GM18873 (cell line): ENCODE measurements around the gene METRNL.

Experiments
- ATAC-seq: cut with Tn5 transposase; IDR thresholded peaks from one replicate; pipeline ENCODE4 v1.9.1; 2021; ENCODE audit warnings: mild to moderate bottlenecking, moderate library complexity, moderate number of reproducible peaks; ENCODE audit not compliant: unreplicated experiment, low FRiP score

Gene METRNL

DNA sequence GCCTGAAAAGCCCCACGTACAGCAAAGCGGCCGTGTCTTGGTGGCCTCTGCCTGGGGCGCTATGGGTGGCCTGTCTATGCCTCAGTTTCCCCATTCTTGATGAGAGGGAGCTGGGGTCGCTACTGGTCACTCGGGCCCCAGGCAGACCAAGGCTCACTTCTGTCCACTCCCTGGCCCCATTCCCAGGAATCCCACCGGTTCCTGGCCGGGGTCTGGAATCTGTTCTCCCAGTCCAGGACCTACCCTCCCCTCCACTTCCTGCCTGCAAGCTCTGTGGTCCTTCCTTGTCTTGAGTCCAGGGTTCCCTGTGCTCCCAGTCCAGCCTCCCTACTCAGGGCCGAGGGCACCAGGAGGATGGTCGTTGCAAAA is 24.5 kb downstream of the METRNL start:
- ATAC-seq, result no peak

DNA sequence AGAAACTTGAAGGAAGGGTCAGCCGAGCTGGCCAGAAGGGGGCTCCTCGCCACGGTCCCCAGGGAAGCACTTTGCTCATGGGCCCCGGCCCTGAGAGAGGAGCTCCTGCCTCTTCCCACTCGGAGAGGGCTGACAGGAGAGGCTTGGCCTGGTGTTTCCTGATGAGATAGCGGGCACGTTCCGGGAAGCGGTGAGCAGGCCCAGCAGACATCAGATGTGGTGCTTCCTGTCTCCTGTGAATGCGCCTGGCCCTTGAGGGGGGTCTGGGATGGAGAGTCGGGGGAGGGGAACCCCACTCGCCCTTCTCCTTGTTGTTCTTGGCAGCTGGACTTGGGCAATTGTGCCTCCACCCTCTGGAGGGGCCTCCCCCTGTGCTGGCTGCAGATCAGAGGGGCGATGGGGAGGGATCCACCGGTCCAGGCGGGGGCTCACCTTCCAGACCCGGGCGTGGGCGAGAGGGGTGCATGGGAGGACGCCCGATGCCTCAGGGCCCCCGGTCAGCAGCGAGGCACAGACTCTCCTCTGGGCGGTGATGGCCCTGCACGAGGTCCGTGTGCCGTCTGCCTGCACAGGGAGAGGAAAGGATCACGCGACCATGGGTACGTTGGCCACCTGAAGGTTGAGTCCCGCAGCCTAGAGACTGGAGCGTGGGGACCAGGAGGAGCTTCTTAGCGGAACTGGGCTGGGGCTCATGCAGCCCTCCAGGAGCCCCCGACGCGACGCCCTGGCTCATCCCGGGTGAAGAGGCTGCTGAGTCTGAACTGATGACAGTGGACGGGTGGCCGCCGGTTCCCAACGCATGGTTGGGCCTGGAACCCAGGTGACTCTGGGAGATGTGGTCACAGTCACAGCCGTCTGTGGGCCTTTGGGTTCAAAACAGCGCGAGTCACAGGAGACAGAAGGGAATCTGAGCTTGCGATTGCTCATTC is 25.4 kb downstream of the METRNL start:
- no peak for ATAC-seq

DNA sequence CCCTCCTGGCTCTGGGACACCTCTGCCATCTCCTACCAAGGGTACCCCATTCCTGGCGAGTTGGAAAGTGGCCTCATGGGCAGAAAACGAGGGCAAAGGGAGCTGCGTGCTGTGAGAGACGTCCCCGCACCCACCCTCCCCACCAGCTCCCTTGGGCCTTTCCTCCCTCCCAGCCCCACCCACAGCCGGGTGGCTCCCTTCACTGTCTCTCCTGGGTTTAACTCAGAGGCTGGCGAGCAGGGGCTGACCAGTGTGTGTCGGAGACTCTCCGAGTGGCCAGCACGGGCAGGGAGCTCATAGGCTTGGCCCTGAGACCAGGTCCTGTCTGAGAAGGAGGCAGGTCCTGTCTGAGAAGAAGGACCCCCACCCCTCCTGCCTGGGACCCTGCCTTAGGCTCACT is 26.1 kb downstream of the METRNL start:
- ATAC-seq, result no peak

DNA sequence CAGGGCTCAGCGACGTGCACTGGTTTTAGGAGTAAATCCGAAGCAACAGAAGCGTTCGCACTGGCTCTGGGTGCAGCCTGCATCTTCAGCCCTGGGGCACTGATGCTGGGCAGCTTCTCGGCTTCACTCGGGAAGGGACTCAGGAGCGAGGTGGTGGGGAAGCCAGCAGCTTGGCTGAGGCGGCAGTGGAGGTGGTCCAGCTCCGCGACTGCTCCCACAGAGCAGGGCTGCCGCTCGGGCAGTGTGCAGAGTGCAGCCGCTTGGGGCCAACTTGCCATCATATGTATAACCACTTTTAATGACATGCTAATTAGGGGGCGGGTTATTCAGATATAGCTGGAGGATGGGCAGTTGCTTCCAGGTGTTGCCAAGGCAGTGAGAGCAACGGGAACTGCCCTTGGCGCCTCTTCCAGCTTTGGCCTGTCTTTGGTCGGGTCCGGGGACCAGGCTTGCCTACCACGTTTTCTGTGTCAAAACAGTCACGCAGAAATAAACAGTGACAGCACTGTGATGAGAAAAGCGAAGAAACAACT is 26.7 kb downstream of the METRNL start:
- ATAC-seq, result no peak

DNA sequence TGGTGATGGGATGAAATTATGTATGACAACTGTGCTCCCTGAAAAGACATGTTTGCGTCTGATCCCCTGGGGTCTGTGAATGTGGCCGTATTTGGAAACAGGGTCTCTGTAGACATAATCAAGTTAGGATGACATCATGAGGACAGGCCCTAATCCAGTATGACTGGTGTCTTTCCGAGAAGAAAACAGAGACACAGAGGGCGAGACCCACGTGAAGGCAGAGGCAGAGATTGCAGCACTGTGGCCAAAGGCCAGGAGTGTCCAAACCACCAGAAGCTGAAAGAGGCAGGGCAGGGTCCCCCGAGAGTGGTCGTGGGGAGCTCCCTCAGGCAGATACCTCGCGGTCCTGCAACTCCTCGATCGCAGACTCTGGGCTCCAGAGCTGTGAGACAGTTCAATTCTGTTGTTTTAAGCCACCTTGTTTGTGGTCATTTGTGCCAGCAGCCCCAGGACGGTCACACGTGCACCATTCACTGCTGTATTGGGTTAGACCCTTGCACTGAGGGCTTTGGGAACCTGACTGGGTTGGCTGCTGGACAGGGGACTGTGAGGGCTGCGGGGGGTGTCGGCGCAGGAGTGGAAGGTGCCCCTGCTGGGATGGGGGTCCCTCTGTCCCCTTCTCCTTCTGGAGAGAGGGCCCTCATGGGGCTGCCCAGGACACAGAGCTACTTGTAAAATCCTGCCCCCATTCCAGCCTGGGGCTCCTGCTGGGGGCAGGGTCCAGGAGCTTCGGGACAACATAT is 27.7 kb downstream of the METRNL start:
- no peak for ATAC-seq

DNA sequence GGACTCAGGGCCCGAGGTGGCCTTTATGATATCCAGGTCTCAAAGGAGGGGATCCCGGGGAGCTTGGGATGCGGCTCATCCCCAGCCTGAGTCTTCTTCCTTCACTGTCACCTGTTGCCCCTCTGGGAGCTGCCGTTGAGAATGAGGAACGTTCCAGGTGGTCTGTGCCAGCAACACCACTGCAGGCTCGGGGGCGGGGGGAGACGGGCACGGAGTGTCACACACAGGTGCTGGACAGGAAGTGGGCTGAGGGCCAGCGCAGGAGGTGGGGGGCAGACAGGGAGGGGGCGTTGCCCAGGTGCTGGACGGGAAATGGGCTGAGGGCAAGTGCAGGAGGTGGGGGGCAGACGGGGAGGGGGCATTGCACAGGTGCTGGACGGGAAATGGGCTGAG is 28.2 kb downstream of the METRNL start:
- no peak for ATAC-seq

DNA sequence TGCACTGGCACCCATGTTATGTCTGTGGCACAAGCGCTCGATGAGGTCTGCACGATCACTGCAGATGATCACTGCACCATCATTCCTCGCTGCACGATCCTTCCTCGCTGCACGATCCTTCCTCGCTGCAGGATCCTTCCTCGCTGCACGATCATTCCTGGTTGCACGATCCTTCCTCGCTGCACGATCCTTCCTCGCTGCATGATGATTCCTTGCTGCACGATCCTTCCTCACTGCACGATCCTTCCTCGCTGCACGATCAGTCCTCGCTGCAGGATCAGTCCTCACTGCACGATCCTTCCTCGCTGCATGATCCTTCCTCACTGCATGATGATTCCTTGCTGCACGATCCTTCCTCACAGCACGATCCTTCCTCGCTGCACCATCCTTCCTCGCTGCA is 29.3 kb downstream of the METRNL start:
- no peak for ATAC-seq

DNA sequence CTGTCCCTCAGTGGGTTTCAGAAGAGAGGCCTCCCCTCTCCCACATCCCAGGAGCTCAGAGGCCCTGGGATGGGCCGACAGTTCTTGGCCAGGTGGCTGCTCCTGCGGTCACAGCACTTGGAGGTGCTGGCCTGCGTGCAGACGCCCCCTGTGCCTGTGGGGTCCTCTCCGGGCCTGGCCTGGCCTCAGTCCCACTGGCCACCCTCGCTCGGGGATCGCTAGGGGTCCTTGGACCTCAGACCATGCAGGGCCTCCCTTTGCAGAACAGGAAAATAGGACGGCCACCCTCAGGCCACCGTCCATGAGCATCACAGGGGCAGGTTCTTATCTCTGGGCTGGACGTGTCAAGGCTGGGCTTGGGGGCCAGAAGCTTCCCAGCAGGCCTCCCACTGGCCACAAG is 30.0 kb downstream of the METRNL start:
- no peak for ATAC-seq

DNA sequence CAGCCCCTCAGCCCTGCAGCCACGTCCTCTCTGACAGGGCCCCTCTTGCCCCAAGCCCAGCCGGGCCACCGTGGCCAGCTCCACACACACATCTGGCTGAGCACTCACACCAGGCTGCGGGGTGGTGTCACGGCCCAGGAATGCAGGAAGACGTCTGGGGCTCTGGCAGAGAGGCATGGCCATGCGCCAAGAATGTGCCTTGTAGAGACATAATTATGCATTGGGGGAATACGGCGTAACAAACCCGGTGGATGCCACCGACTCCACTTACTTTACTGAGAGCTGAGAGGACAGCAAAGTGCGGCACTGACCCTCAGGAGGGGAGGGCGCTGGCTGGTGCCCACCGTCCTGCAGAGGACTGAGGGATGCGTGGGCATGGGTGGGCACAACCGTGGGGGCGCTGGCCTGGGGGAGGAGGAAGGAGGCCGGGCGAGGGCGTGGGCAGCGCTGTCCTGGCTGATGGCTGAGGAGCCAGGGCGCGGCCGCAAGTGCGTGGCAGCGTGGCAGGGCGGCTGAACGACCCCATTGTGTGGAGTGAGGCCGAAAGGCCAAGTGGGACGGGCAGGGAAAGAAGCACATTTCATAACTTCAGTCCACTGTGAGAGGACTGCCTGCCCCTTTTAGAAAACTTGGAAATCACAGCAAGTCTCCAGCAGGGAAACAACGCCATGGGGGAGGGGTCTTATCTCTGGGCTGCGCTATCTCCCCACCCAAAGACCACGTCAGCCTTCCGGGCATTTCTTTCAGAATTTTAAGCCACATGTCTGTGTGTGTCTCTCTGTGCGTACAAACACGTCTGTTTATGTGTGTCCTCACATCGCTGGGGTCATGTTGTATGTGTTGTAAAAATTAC is 30.6 kb downstream of the METRNL start:
- no peak for ATAC-seq

DNA sequence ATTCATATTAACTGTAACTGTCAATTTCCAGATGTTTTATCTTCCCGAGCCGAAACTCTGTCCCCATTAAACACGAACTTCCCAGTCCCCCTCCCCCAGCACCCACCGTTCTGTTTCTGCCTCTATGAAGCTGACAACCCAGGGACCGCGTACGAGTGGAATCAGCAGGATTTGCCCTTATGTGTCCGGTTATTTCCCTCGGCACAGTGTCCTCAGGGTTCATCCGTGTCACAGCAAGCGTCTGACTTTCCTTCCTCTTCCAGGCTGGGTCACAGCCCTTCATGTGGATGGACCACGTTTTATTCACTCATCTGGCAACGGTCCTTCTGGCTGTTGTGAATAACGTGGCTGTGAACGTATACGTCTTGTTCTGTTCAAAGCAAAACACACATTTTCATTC is 31.3 kb downstream of the METRNL start:
- ATAC-seq, result no peak

DNA sequence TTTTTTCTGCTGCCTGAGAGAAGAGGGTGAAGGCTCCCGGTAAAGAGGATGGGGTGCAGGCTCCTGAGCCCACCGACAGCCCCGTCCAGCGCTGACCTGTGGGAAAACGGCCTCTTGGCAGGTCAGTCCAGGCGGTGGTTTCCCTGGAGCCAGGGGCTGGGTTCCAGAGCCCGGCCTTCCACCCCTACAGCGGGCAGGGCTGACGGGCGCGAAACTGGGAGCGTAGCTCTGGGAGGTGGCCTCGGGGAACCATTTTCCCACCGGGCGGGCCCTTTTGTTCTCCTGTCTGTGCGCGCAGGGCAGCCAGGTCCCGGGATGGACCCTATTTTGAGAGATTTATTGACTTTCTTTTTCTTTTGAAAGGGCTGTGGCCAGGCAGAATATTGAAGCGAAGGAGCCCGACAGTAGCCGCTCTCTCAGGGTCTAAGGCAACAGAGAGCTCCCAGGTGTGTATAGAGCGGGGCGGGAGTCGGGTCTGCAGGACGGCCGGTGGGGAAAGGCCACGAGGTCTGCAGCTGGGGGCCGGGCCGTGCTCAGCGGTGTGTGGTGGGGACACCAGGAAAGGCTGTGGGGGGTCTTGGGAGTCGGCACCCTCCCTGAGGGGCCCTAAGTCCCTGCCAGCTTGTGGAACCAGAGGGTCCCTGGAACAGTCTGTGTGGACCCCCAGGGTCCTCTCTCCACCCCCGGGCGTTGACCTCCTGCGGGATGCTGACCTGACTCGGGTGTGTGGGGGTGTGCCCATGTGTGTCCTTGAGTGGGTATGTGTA is 32.3 kb downstream of the METRNL start:
- ATAC-seq, result no peak

DNA sequence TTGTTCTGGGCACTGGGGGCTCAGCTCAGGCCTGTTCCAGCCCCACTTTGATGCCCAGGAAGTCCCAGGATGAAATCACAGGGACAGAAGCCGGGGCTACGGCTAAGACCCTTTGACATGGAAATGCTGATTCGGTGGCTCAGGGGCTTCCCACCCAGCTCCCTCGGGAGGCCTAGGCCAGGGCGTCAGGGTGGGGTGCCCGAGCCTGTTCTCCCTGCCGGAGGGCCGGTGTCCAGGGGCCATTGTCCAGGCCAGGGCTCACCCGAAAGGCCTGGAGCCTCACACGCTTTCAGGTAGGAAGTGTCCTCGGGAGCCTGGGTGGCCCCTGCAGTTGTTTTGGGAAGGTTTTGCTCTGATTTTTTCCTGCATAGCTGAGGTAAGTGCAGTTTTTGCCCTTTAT is 34.0 kb downstream of the METRNL start:
- ATAC-seq, result no peak

DNA sequence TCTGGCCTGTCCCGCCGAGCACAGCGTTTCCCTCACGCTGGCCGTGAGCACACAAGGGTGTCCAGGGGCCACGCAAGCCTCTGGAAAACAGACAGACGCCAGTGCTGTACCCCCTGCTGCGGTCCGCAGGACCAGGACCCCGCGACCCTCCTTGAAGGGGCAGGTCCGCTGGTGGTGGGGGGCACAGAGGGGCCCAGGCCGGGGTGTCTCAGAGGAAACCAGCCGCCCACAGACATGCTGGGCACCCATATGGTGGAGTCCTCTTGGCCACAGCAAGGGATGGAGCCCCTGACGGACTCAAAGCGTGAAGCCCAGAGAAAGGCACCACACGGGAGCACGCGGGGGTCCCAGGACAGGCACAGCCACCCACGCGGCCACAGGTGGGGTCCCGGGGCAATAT is 34.4 kb downstream of the METRNL start:
- ATAC-seq, result no peak

DNA sequence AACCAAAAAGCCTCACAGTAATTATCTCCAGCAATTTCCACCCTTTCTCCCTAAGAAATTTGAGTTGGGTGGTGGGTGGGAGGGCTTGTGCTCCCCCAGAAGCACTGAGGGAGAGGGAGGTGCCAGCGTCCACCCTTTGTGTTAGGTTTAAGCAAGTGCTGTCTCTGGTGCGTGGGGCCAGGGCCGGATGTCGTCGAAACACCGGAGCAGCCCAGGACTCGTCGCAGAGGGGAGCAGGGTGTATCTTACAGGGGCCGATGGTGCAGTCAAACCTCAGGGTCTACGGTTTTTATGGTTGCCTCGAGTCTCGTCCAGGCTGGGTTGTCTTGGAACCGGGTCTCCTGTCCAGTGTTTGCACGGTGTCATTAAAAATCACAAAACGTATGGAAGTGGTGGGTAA is 35.3 kb downstream of the METRNL start:
- no peak for ATAC-seq

DNA sequence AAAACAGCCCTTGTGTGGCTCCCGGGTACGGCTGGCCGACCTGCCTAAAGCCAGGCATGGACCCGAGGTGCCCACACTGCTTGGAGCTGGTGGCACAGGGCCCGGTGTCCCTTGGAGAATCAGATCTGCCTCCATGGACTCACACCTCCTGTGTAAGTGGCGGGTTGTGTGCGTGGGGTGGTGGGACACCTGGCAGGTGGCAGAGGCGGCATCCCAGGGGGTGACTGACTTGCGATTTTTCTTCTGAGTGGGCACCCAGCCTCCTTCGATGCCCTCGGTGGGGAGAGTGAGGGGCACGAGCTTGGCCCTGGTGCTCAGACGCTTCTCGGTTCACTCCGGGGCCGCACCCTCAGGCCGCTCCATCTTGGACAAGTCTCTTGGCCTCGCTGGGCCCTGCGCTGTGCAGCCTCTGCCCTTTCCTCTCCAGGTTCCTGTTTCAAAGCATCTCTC is 35.8 kb downstream of the METRNL start:
- ATAC-seq, result no peak

DNA sequence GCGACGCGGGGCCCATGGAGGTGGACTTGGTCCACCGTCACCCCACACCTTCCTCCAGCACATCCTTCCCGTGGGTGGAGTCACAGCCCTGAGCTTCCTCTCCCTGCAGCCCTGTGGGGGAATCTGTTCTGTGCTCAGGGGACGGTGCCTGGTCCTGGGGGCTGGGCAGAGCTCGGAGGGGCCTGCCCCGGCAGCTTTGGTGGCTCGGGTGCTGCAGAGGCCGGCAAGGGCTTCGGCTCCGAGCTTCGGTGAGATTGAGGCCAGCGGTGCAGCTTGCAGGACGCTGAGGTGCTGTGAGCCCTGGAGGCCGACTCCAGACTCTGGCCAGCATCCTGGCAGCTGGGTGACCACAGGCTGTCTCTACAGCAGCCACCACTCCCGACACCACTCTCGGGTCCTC is 36.4 kb downstream of the METRNL start:
- no peak for ATAC-seq

DNA sequence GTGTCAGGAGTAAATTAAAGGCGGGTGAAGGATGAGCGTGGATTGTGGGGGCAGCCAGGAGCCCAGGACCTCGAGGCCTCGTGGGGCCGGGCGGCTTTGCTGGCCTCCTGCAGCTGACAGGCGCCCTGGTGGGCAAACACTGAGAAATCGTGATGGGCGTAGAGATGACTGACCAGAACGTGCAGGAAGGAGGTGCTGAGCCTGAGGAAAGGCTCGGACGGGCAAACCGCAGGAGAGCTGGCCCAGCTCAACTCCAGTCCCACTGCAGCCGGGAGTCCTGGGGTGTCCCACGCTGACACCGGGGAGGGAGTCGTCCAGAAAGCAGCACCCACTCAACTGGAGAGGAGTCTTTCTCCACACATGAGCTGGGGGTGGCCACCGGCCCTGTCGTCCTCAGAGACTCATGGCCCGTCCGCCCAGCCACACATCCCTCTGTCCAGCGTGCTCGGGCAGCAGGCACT is 36.9 kb downstream of the METRNL start:
- no peak for ATAC-seq

DNA sequence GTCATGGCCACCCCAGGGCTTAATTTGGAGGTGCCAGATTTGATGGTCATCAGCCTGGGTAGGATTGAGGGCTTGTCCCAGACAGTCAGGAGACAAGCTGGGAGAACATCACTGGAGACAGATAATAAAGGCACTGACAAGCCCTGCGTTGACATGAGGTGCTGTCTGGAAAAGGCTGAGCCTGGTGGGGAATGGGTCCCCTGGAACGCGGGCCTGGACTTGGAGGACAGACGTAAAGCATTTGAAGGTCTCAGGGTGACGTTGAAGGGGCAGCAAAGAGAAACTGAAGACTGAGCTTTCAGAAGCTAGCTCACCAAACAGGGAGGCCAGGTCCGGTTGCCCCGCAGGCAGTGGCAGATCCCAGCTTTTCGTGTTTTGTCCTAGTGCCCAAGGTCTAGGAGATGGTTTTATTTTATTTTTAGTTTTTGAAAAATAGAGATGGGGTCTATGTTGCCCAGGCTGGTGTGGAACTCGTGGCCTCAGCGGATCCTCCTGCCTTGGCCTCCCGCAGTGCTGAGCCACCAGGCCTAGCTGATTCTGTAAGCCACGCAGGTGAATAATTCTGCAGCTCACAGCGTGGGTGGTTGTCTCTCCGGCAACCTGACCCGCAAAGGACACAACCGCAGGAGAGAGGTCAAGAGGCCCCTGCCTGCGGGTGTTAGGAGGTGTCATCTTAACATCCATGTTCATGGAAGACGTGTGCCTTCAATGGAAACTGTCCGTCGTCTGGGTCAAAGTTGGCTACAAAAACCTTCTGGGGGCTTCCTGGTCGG is 37.6 kb downstream of the METRNL start:
- ATAC-seq, result no peak

DNA sequence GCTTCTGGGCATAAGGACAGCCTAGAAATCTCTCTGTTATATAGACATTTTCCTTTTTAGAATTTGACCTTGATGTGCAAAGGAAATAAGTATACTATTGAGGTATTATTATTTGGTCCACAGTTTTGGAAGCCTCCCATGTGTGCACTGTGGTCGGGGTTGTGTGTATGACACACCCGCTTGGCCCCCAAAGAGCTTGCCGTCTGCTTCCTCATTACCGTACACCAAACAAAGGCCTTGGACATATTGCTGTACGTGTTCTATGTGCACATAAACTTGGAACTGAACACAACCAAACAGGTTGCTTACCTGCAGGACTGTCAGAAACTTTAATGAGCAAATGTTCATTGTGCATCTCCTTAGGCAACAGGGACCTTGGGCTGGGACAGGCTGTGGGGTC is 38.2 kb downstream of the METRNL start:
- no peak for ATAC-seq
